T-helper 1 cell treated with Interleukin-12 subunit alpha and Interleukin-12 subunit beta and Interleukin-4 antibody, amounts not matched to agents 30 μg/mL and 1 μg/mL, for 36 hours (primary cell): ENCODE results near the gene HEMGN.
"Not testable (repeated sequence)": the region's sequence is repeated elsewhere in the genome, so short reads cannot be mapped to it uniquely, and the experiment has no call there.

Experiments used
- H3K27ac Mint-ChIP-seq: one replicate; pipeline ENCODE4 v1.8.0; 2021; ENCODE audit warnings: mild to moderate bottlenecking, mixed read lengths
- H3K27me3 Mint-ChIP-seq: one replicate; pipeline ENCODE4 v1.8.0; 2021; ENCODE audit warnings: low read depth, mixed read lengths
- H3K36me3 Mint-ChIP-seq: one replicate; pipeline ENCODE4 v1.8.0; 2021; ENCODE audit warnings: low read depth, mixed read lengths
- H3K4me1 Mint-ChIP-seq: one replicate; pipeline ENCODE4 v1.8.0; 2021; ENCODE audit warnings: low read depth, mixed read lengths
- H3K4me3 Mint-ChIP-seq: one replicate; pipeline ENCODE4 v1.8.0; 2021; ENCODE audit warnings: mild to moderate bottlenecking, moderate library complexity, mixed read lengths
- H3K9me3 Mint-ChIP-seq: one replicate; pipeline ENCODE4 v1.8.0; 2021; ENCODE audit warnings: mixed read lengths

The HEMGN gene

GRCh38 chr9:97976633-97977032, 38.7 kb upstream of the HEMGN start:
- not testable (repeated sequence) for H3K9me3 Mint-ChIP-seq, H3K36me3 Mint-ChIP-seq, H3K4me1 Mint-ChIP-seq, H3K27ac Mint-ChIP-seq, H3K4me3 Mint-ChIP-seq
- H3K27me3 Mint-ChIP-seq: peaks cover 26% of the 10 kb centered on the region

GRCh38 chr9:97975376-97975775, 37.4 kb upstream of the HEMGN start:
- H3K4me1 Mint-ChIP-seq: peaks cover 4% of the 10 kb centered on the region
- peaks cover 26% of the 10 kb centered on the region for H3K27me3 Mint-ChIP-seq
- no peaks in the 10 kb centered on the region for H3K36me3 Mint-ChIP-seq
- no peak overlapping the region for H3K27ac Mint-ChIP-seq
- no peaks in the 10 kb centered on the region for H3K9me3 Mint-ChIP-seq
- H3K4me3 Mint-ChIP-seq: no peak overlapping the region

- H3K27me3 Mint-ChIP-seq: peaks cover 29% of the 10 kb centered on the region
- H3K27ac Mint-ChIP-seq: no peak overlapping the region
- H3K36me3 Mint-ChIP-seq: no peaks in the 10 kb centered on the region
- peaks cover 4% of the 10 kb centered on the region for H3K4me1 Mint-ChIP-seq
- no peak overlapping the region for H3K4me3 Mint-ChIP-seq
- H3K9me3 Mint-ChIP-seq: no peaks in the 10 kb centered on the region
Measured at GRCh38 chr9:97972753-97973152, 34.8 kb upstream of the HEMGN start.

- H3K9me3 Mint-ChIP-seq: no peaks in the 10 kb centered on the region
- H3K27ac Mint-ChIP-seq: no peak overlapping the region
- peaks cover 27% of the 10 kb centered on the region for H3K27me3 Mint-ChIP-seq
- H3K36me3 Mint-ChIP-seq: no peaks in the 10 kb centered on the region
- H3K4me3 Mint-ChIP-seq: no peak overlapping the region
- H3K4me1 Mint-ChIP-seq: peaks cover 4% of the 10 kb centered on the region
Measured at GRCh38 chr9:97970165-97970564, 32.2 kb upstream of the HEMGN start.

- no peak overlapping the region for H3K27ac Mint-ChIP-seq
Measured at GRCh38 chr9:97969014-97969413, 31.0 kb upstream of the HEMGN start.

GRCh38 chr9:97966493-97966892, 28.5 kb upstream of the HEMGN start:
- Mint-ChIP-seq H3K27me3 (peaks cover 6% of the 10 kb centered on the region), H3K27ac (no peak overlapping the region), H3K9me3 (no peaks in the 10 kb centered on the region), H3K36me3 (no peaks in the 10 kb centered on the region), H3K4me3 (no peak overlapping the region), H3K4me1 (peaks cover 4% of the 10 kb centered on the region)

More at GRCh38 chr9:97969014-97969413, 31.0 kb upstream of the HEMGN start:
- H3K9me3 Mint-ChIP-seq: no peaks in the 10 kb centered on the region
- peaks cover 28% of the 10 kb centered on the region for H3K27me3 Mint-ChIP-seq
- no peaks in the 10 kb centered on the region for H3K36me3 Mint-ChIP-seq
- H3K4me3 Mint-ChIP-seq: no peak overlapping the region
- peaks cover 4% of the 10 kb centered on the region for H3K4me1 Mint-ChIP-seq

GRCh38 chr9:97964901-97965300, 26.9 kb upstream of the HEMGN start:
- no peaks in the 10 kb centered on the region for H3K36me3 Mint-ChIP-seq
- H3K27ac Mint-ChIP-seq: no peak overlapping the region
- no peak overlapping the region for H3K4me3 Mint-ChIP-seq
- H3K4me1 Mint-ChIP-seq: peaks cover 1% of the 10 kb centered on the region
- peaks cover 6% of the 10 kb centered on the region for H3K27me3 Mint-ChIP-seq
- no peaks in the 10 kb centered on the region for H3K9me3 Mint-ChIP-seq

- Mint-ChIP-seq H3K4me3 (no peak overlapping the region), H3K4me1 (no peaks in the 10 kb centered on the region), H3K27me3 (peaks cover 3% of the 10 kb centered on the region), H3K9me3 (no peaks in the 10 kb centered on the region), H3K36me3 (no peaks in the 10 kb centered on the region), H3K27ac (no peak overlapping the region)
Measured at GRCh38 chr9:97963232-97963631, 25.3 kb upstream of the HEMGN start.

- peaks cover 3% of the 10 kb centered on the region for H3K27me3 Mint-ChIP-seq
- H3K4me3 Mint-ChIP-seq: no peak overlapping the region
- H3K27ac Mint-ChIP-seq: no peak overlapping the region
- no peaks in the 10 kb centered on the region for H3K4me1 Mint-ChIP-seq
- H3K36me3 Mint-ChIP-seq: no peaks in the 10 kb centered on the region
- no peaks in the 10 kb centered on the region for H3K9me3 Mint-ChIP-seq
Measured at GRCh38 chr9:97962575-97962974, 24.6 kb upstream of the HEMGN start.

GRCh38 chr9:97962136-97962535, 24.2 kb upstream of the HEMGN start:
- H3K36me3 Mint-ChIP-seq: no peaks in the 10 kb centered on the region
- no peak overlapping the region for H3K27ac Mint-ChIP-seq
- H3K4me1 Mint-ChIP-seq: no peaks in the 10 kb centered on the region
- H3K4me3 Mint-ChIP-seq: no peak overlapping the region
- peaks cover 3% of the 10 kb centered on the region for H3K27me3 Mint-ChIP-seq
- H3K9me3 Mint-ChIP-seq: no peaks in the 10 kb centered on the region

- no peaks in the 10 kb centered on the region for H3K36me3 Mint-ChIP-seq
- H3K27ac Mint-ChIP-seq: no peak overlapping the region
- H3K9me3 Mint-ChIP-seq: no peaks in the 10 kb centered on the region
- H3K4me1 Mint-ChIP-seq: no peaks in the 10 kb centered on the region
- peaks cover 3% of the 10 kb centered on the region for H3K27me3 Mint-ChIP-seq
- no peak overlapping the region for H3K4me3 Mint-ChIP-seq
Measured at GRCh38 chr9:97961361-97961760, 23.4 kb upstream of the HEMGN start.

GRCh38 chr9:97960678-97961328, 22.8 kb upstream of the HEMGN start:
- H3K4me1 Mint-ChIP-seq, H3K4me3 Mint-ChIP-seq, H3K36me3 Mint-ChIP-seq, H3K9me3 Mint-ChIP-seq, H3K27ac Mint-ChIP-seq, H3K27me3 Mint-ChIP-seq: not testable (repeated sequence)

- no peaks in the 10 kb centered on the region for H3K36me3 Mint-ChIP-seq
- H3K27ac Mint-ChIP-seq: no peak overlapping the region
- no peaks in the 10 kb centered on the region for H3K4me1 Mint-ChIP-seq
- H3K27me3 Mint-ChIP-seq: peaks cover 3% of the 10 kb centered on the region
- no peak overlapping the region for H3K4me3 Mint-ChIP-seq
- H3K9me3 Mint-ChIP-seq: no peaks in the 10 kb centered on the region
Measured at GRCh38 chr9:97959585-97959984, 21.6 kb upstream of the HEMGN start.

- H3K4me1 Mint-ChIP-seq: no peaks in the 10 kb centered on the region
- H3K27me3 Mint-ChIP-seq: no peaks in the 10 kb centered on the region
- no peaks in the 10 kb centered on the region for H3K9me3 Mint-ChIP-seq
- no peak overlapping the region for H3K27ac Mint-ChIP-seq
- no peak overlapping the region for H3K4me3 Mint-ChIP-seq
- H3K36me3 Mint-ChIP-seq: no peaks in the 10 kb centered on the region
Measured at GRCh38 chr9:97958812-97959511, 21.0 kb upstream of the HEMGN start.

- H3K27ac Mint-ChIP-seq: no peak overlapping the region
- no peaks in the 10 kb centered on the region for H3K36me3 Mint-ChIP-seq
- H3K4me3 Mint-ChIP-seq: no peak overlapping the region
- no peaks in the 10 kb centered on the region for H3K4me1 Mint-ChIP-seq
- no peaks in the 10 kb centered on the region for H3K27me3 Mint-ChIP-seq
- H3K9me3 Mint-ChIP-seq: no peaks in the 10 kb centered on the region
Measured at GRCh38 chr9:97956331-97956730, 18.4 kb upstream of the HEMGN start.
